Spleen (tissue), 11 donors: Measurements from ENCODE around the gene EFCAB9. TPM values are rescaled to one million over a fixed set of nuclear protein-coding genes. Genes with fewer than 3 reads are reported as not detected.

Experiments used
- DNase-seq: peaks from one replicate; pipeline ENCODE4 v3.0.0-alpha.2; 2020
- H3K27ac ChIP-seq, 8 donors: fragments of 200-600 bp; sonication (generic) in 7 of 8; 1 replicate in 4 of 8; 2 replicates in 4 of 8; pipeline versions ENCODE4 v1.5.0 to v1.8.0; 2016 to 2021; ENCODE audit warnings: inconsistent platforms in 4 of 8, mild to moderate bottlenecking in 4 of 8, moderate library complexity in 1 of 8
- H3K27me3 ChIP-seq, 7 donors: fragments of 200-600 bp; sonication (generic) in 6 of 7; replicated peaks in 1 of 7; 1 replicate in 4 of 7; 2 replicates in 3 of 7; pipeline versions ENCODE4 v1.5.0 to v1.8.0; 2016 to 2021; ENCODE audit warnings: inconsistent platforms in 3 of 7, mild to moderate bottlenecking in 1 of 7
- H3K36me3 ChIP-seq, 6 donors: fragments of 200-600 bp; sonication (generic) in 5 of 6; 1 replicate in 4 of 6; 2 replicates in 2 of 6; pipeline versions ENCODE4 v1.5.0 to v1.8.0; 2016 to 2021; ENCODE audit warnings: inconsistent platforms in 2 of 6
- H3K4me1 ChIP-seq, 6 donors: fragments of 200-600 bp; sonication (generic) in 5 of 6; 1 replicate in 3 of 6; 2 replicates in 3 of 6; pipeline versions ENCODE4 v1.5.0 to v1.8.0; 2016 to 2021; ENCODE audit warnings: inconsistent platforms in 3 of 6
- H3K4me3 ChIP-seq, 8 donors: fragments of 200-600 bp; sonication (generic) in 7 of 8; 1 replicate in 4 of 8; 2 replicates in 4 of 8; pipeline versions ENCODE4 v1.5.0 to v1.8.0; 2016 to 2021; ENCODE audit warnings: inconsistent platforms in 4 of 8, mild to moderate bottlenecking in 4 of 8, moderate library complexity in 2 of 8
- H3K9me3 ChIP-seq, 8 donors: fragments of 200-600 bp; sonication (generic) in 7 of 8; 1 replicate in 4 of 8; 2 replicates in 4 of 8; pipeline versions ENCODE4 v1.5.0 to v1.8.0; 2016 to 2021; ENCODE audit warnings: inconsistent platforms in 4 of 8
- CTCF ChIP-seq, 11 experiments: fragments of 200-600 bp in 7 of 11; fragments of 450-650 bp in 4 of 11; sonication (generic) in 4 of 11; IDR thresholded peaks in 8 of 11; conservative IDR thresholded peaks in 3 of 11; 1 replicate in 7 of 11; 2 replicates in 4 of 11; pipeline versions ENCODE4 v1.4.0 to v1.8.0; 2016 to 2021; ENCODE audit warnings: antibody characterized with exemption in 11 of 11, inconsistent platforms in 4 of 11, mild to moderate bottlenecking in 1 of 11
- POLR2A ChIP-seq, 3 donors: fragments of 450-650 bp; IDR thresholded peaks; one replicate each; pipeline ENCODE4 v1.5.1; 2017; ENCODE audit warnings: antibody characterized with exemption in 3 of 3, mild to moderate bottlenecking in 1 of 3
- POLR2AphosphoS5 ChIP-seq, 3 donors: sonication (generic); formaldehyde crosslinking; IDR thresholded peaks; one replicate each; pipeline ENCODE4 v1.5.1; 2017; ENCODE audit warnings: antibody characterized with exemption in 3 of 3
- WGBS, 5 donors: extraction: QIAGEN DNeasy Blood & Tissue Kit in 3 of 5; methylation state at CpG; one replicate each; pipeline versions ENCODE4 v1.1.5 to v1.1.7; 2013 to 2018; 5-methylcytosine and 5-hydroxymethylcytosine counted together
- intact Hi-C: fragments of 100-400 bp; cut with DNase I; formaldehyde crosslinking; loops from one replicate; pipeline ENCODE4 v1.15.0; 2023; ENCODE audit warnings: low total_unique reads
- polyA plus RNA-seq, 3 donors: library from polyadenylated mRNA; stranded (reverse); fragments of 200-250 nt; gene quantifications; one replicate each; pipeline ENCODE4 v1.2.1, GENCODE V29; 2013
- total RNA-seq, 7 donors: library from RNA; depleted of rRNA in 3 of 7; stranded (reverse); fragments of >200 nt in 3 of 7; fragmentation: NEBNext Ultra II Directional in 4 of 7; extraction: Animal tissue kit (Norgen Biotek cat#: 25700) in 4 of 7; gene quantifications; one replicate each; pipeline versions ENCODE4 v1.1.0 to v1.2.1, GENCODE V29; 2016 to 2021
- donor health status: healthy with polysubstance abuse.
- donor health status: DM: no; HTN: no; CAD: no; lungs with moderate emphysema.
- donor health status: DM: no; HTN: no; CAD: no.
- donor health status: Bipolar disorder and iron deficiency.
- donor health status: healthy.
- donor health status: DM: no; HTN: no; CAD: no.
- donor health status: DM: yes; HTN: yes; CAD: no.

The EFCAB9 gene
- total and polyA plus RNA-seq, 10 donors = not detected

- Histone ChIP-seq H3K27ac (peak overlapping the region in 4 of 8 donors; percentile 27 to 99 (median 98)), H3K4me3 (no peak overlapping the region), H3K4me1 (peaks cover 45 to 100% (median 93%) of the 10 kb centered on the region in 6 donors), H3K9me3 (no peaks in the 10 kb centered on the region), H3K27me3 (no peaks in the 10 kb centered on the region), H3K36me3 (peaks cover 0 to 41% (median 0%) of the 10 kb centered on the region in 6 donors)
- whole genome bisulfite sequencing, 5 donors = 83 to 89% (median 86%) methylated on average over 6 of the region's 6 CpGs
- peak; percentile 16 for DNase-seq
- intact Hi-C loops = no loop called here
- no peak for TF ChIP-seq POLR2A (IDR thresholded peaks at IDR 0.05)
- no peak for TF ChIP-seq CTCF (IDR thresholded peaks at IDR 0.05 in 8 of 11, conservative IDR thresholded peaks at IDR 0.05 in 3 of 11)
- no peak for TF ChIP-seq POLR2AphosphoS5 (IDR thresholded peaks at IDR 0.05)
Measured at GRCh38 chr5:172182291-172182690, 11.7 kb upstream of the EFCAB9 start.

GRCh38 chr5:172183881-172184280 lies 10.1 kb upstream of the EFCAB9 start:
- no peak for DNase-seq
- Histone ChIP-seq H3K27ac (peak overlapping the region; percentile 69 to 99 (median 96)), H3K4me1 (peaks cover 40 to 95% (median 81%) of the 10 kb centered on the region in 6 donors), H3K36me3 (peaks cover 0 to 40% (median 0%) of the 10 kb centered on the region in 6 donors), H3K4me3 (peak overlapping the region in 2 of 8 donors; percentile 92 to 96), H3K9me3 (no peaks in the 10 kb centered on the region), H3K27me3 (no peaks in the 10 kb centered on the region)
- intact Hi-C loops = no loop called here
- no peak for TF ChIP-seq POLR2AphosphoS5 (IDR thresholded peaks at IDR 0.05)
- 86 to 90% (median 89%) methylated on average over 4 of the region's 4 CpGs for WGBS, 5 donors

- peak overlapping the region; percentile 69 to 99 (median 96) for H3K27ac ChIP-seq
- 32 to 47% (median 37%) methylated on average over 10 of the region's 10 CpGs for WGBS, 5 donors
- no peak for TF ChIP-seq CTCF (IDR thresholded peaks at IDR 0.05 in 8 of 11, conservative IDR thresholded peaks at IDR 0.05 in 3 of 11)
- no peak for TF ChIP-seq POLR2AphosphoS5 (IDR thresholded peaks at IDR 0.05)
- TF ChIP-seq POLR2A (IDR thresholded peaks at IDR 0.05) = no peak
Measured at GRCh38 chr5:172185096-172185461, 8.9 kb upstream of the EFCAB9 start.

GRCh38 chr5:172186114-172186695 lies 7.8 kb upstream of the EFCAB9 start:
- WGBS, 5 donors = 46 to 53% (median 49%) methylated on average over 13 of the region's 13 CpGs

More at GRCh38 chr5:172185096-172185461, 8.9 kb upstream of the EFCAB9 start:
- intact Hi-C loops = no loop called here
- Histone ChIP-seq H3K4me1 (peaks cover 31 to 89% (median 76%) of the 10 kb centered on the region in 6 donors), H3K4me3 (peak overlapping the region; percentile 67 to 96 (median 91)), H3K27me3 (no peaks in the 10 kb centered on the region), H3K9me3 (no peaks in the 10 kb centered on the region), H3K36me3 (peaks cover 0 to 40% (median 0%) of the 10 kb centered on the region in 6 donors)
- DNase-seq = no peak

More at GRCh38 chr5:172186114-172186695, 7.8 kb upstream of the EFCAB9 start:
- Histone ChIP-seq H3K4me3 (peak overlapping the region; percentile 67 to 96 (median 91)), H3K27me3 (no peaks in the 10 kb centered on the region), H3K4me1 (peaks cover 21 to 78% (median 64%) of the 10 kb centered on the region in 6 donors), H3K36me3 (peaks cover 0 to 34% (median 0%) of the 10 kb centered on the region in 6 donors), H3K27ac (peak overlapping the region; percentile 69 to 99 (median 96)), H3K9me3 (no peaks in the 10 kb centered on the region)
- TF ChIP-seq POLR2A (IDR thresholded peaks at IDR 0.05) (no peak), CTCF (IDR thresholded peaks at IDR 0.05 in 8 of 11, conservative IDR thresholded peaks at IDR 0.05 in 3 of 11) (no peak), POLR2AphosphoS5 (IDR thresholded peaks at IDR 0.05) (no peak)
- DNase-seq = peak; percentile 57
- intact Hi-C loops = no loop called here
